Right cardiac atrium (tissue), 5 donors: ENCODE measurements around the gene PTPN23. TPM values are rescaled to one million over a fixed set of nuclear protein-coding genes. Genes with fewer than 3 reads are reported as not detected.
"Not testable (repeated sequence)": the region's sequence is repeated elsewhere in the genome, so short reads cannot be mapped to it uniquely, and the experiment has no call there.

Experiments used
- ATAC-seq, 2 donors: fragments of 200-7000 bp; cut with Tn5 transposase; one replicate each; pipeline versions ENCODE4 v1.8.0 to v1.9.1; 2020; ENCODE audit warnings: moderate library complexity in 2 of 2, mild to moderate bottlenecking in 1 of 2
- DNase-seq, 3 donors: peaks; one replicate each; pipeline ENCODE4 v3.0.0-alpha.2; 2020
- H3K27ac ChIP-seq: one replicate; pipeline ENCODE4 v1.5.1; 2013; ENCODE audit warnings: mild to moderate bottlenecking, low read length, control low read depth, moderate library complexity
- H3K27me3 ChIP-seq: one replicate; pipeline ENCODE4 v1.6.1; 2013; ENCODE audit not compliant: control insufficient read depth, insufficient read depth
- H3K4me1 ChIP-seq: one replicate; pipeline ENCODE4 v1.6.1; 2013; ENCODE audit warnings: low read length; ENCODE audit not compliant: control insufficient read depth, insufficient read depth
- H3K4me3 ChIP-seq: one replicate; pipeline ENCODE4 v1.5.1; 2013; ENCODE audit warnings: low read length, control low read depth
- H3K9me3 ChIP-seq: one replicate; pipeline ENCODE4 v1.6.1; 2013; ENCODE audit warnings: low read length; ENCODE audit not compliant: control insufficient read depth
- WGBS: extraction: QIAGEN DNeasy Blood & Tissue Kit; methylation state at CpG from one replicate; pipeline ENCODE4 v1.1.7; 2013; 5-methylcytosine and 5-hydroxymethylcytosine counted together
- intact Hi-C, 4 donors: fragments of 100-400 bp; cut with DNase I; formaldehyde crosslinking; loops; one replicate each; pipeline versions ENCODE4 v1.11.0 to v1.14.0; 2022 to 2023
- polyA plus RNA-seq: library from polyadenylated mRNA; stranded (reverse); fragments of 200-250 nt; gene quantifications from one replicate; pipeline ENCODE4 v1.2.3, GENCODE V29; 2013
- total RNA-seq, 4 donors: library from RNA; stranded (reverse); fragmentation: NEBNext Ultra II Directional; extraction: Animal tissue kit (Norgen Biotek cat#: 25700); gene quantifications; one replicate each; pipeline ENCODE4 v1.2.1, GENCODE V29; 2021
- donor health status: healthy with polysubstance abuse.
- donor health status: DM: no; HTN: yes; CAD: no.
- donor health status: DM: no; HTN: no; CAD: no.
- donor health status: DM: no; HTN: yes; CAD: no; lungs with severe emphysema.
- donor health status: DM: yes; HTN: yes; CAD: no.

Gene PTPN23
- total and polyA plus RNA-seq, 5 donors: 14.1 to 23.0 (median 17.9) TPM

GRCh38 chr3:47456984-47457383, 76.2 kb downstream of the PTPN23 start:
- H3K27me3 ChIP-seq: no peaks in the 10 kb centered on the region
- H3K4me1 ChIP-seq: peaks cover 4% of the 10 kb centered on the region
- H3K4me3 ChIP-seq: no peak overlapping the region
- DNase-seq: no peak
- intact Hi-C loops: no loop called here
- H3K27ac ChIP-seq: no peak overlapping the region
- no peak for ATAC-seq
- H3K9me3 ChIP-seq: no peaks in the 10 kb centered on the region

- H3K4me1 ChIP-seq, intact Hi-C loops, DNase-seq, H3K9me3 ChIP-seq, ATAC-seq, H3K27me3 ChIP-seq, H3K27ac ChIP-seq, H3K4me3 ChIP-seq: not testable (repeated sequence)
- 85% methylated on average over 9 of the region's 9 CpGs for WGBS
These were observed 78.8 kb downstream of the PTPN23 start for GRCh38 chr3:47459534-47460085.

Other genes starting within 250 kb of the PTPN23 start
- gene SETD2, start 216.9 kb upstream of the PTPN23 start, total RNA-seq: 10 to 100 TPM; 28.4 to 35.6 (median 32.0) TPM
- gene SETD2, start 216.9 kb upstream of the PTPN23 start, polyA plus RNA-seq: 10.3 TPM
- 1 to 10 TPM; 6.8 to 9.9 (median 8.8) TPM for gene KIF9, start 98.2 kb upstream of the PTPN23 start, total RNA-seq
- 13.2 TPM for gene KIF9, start 98.2 kb upstream of the PTPN23 start, polyA plus RNA-seq
- gene KLHL18, start 98.1 kb upstream of the PTPN23 start, total RNA-seq: 10 to 100 TPM; 25.3 to 35.1 (median 33.6) TPM
- 67.2 TPM for gene KLHL18, start 98.1 kb upstream of the PTPN23 start, polyA plus RNA-seq
- gene SCAP, start 94.9 kb downstream of the PTPN23 start, total RNA-seq: 10 to 100 TPM; 38.4 to 46.6 (median 44.0) TPM
- gene SCAP, start 94.9 kb downstream of the PTPN23 start, polyA plus RNA-seq: 31.1 TPM
- 10 to 100 TPM; 15.3 to 25.5 (median 22.6) TPM for gene ELP6, start 132.7 kb downstream of the PTPN23 start, total RNA-seq
- gene ELP6, start 132.7 kb downstream of the PTPN23 start, polyA plus RNA-seq: 28.7 TPM
- 1 to 10 TPM in 3 of 4 donors, under 1 TPM in 1; 0.85 to 1.2 (median 1.1) TPM for gene CSPG5, start 197.8 kb downstream of the PTPN23 start, total RNA-seq
- gene CSPG5, start 197.8 kb downstream of the PTPN23 start, polyA plus RNA-seq: 0.86 TPM